SH-SY5Y (cell line): ENCODE results near the gene NDN.

Experiments used
- GATA2 ChIP-seq: IDR thresholded peaks from 2 replicates; pipeline ENCODE4 v1.6.1; 2011; ENCODE audit warnings: mild to moderate bottlenecking, low read depth, low read length
- GATA3 ChIP-seq: IDR thresholded peaks from 2 replicates; pipeline ENCODE4 v1.6.1; 2011; ENCODE audit warnings: low read depth, mild to moderate bottlenecking, low read length, moderate library complexity

Gene NDN

GRCh38 chr15:23647421-23648370 is 39.4 kb downstream of the NDN start, which contains the start of gene MAGEL2:
MAGEL2 (minus strand) TSS chr15:23647867; CDS start chr15:23647742, 125 bp downstream.
- TF ChIP-seq GATA3 (no peak), GATA2 (no peak)

- TF ChIP-seq GATA2 (no peak), GATA3 (no peak)
These were observed 40.2 kb downstream of the NDN start for GRCh38 chr15:23647001-23647295.

- TF ChIP-seq GATA3: no peak
These were observed 40.7 kb downstream of the NDN start for GRCh38 chr15:23646165-23647000.

GRCh38 chr15:23645371-23646164 is 41.5 kb downstream of the NDN start:
- TF ChIP-seq GATA3 (no peak), GATA2 (no peak)

- no peak for TF ChIP-seq GATA2
- no peak for TF ChIP-seq GATA3
These were observed 42.3 kb downstream of the NDN start for GRCh38 chr15:23644829-23645228.

GRCh38 chr15:23642413-23643044 is 44.6 kb downstream of the NDN start:
- TF ChIP-seq GATA3 (no peak), GATA2 (no peak)
